BLaER1 treated with 17β-estradiol and CSF1 and Interleukin-3, amounts not matched to agents 10 nM and 100 nM (cell line): ENCODE measurements around the gene SLIT3.

Experiments used
- H3K27ac ChIP-seq, 11 experiments: shearing (Covaris generic); formaldehyde crosslinking; 2 replicates each; pipeline ENCODE4 v1.8.1; 2022
- H3K27me3 ChIP-seq, 11 experiments: shearing (Covaris generic); formaldehyde crosslinking; 2 replicates each; pipeline ENCODE4 v1.8.1; 2022
- H3K36me3 ChIP-seq, 11 experiments: shearing (Covaris generic); formaldehyde crosslinking; 2 replicates each; pipeline ENCODE4 v1.8.1; 2022
- H3K4me1 ChIP-seq, 10 experiments: shearing (Covaris generic); formaldehyde crosslinking; 2 replicates each; pipeline ENCODE4 v1.8.1; 2022
- H3K4me2 ChIP-seq, 11 experiments: shearing (Covaris generic); formaldehyde crosslinking; 2 replicates each; pipeline ENCODE4 v1.8.1; 2022
- H3K4me3 ChIP-seq, 10 experiments: shearing (Covaris generic); formaldehyde crosslinking; 2 replicates each; pipeline ENCODE4 v1.8.1; 2022
- H3K9ac ChIP-seq, 11 experiments: shearing (Covaris generic); formaldehyde crosslinking; 2 replicates each; pipeline ENCODE4 v1.8.1; 2022
- H3K9me3 ChIP-seq, 11 experiments: shearing (Covaris generic); formaldehyde crosslinking; replicated peaks in 1 of 11; 2 replicates each; pipeline ENCODE4 v1.8.1; 2022
- H4K20me1 ChIP-seq, 11 experiments: shearing (Covaris generic); formaldehyde crosslinking; 2 replicates each; pipeline ENCODE4 v1.8.1; 2022
- Cebpa-rat ChIP-seq, 11 experiments: shearing (Covaris generic); IDR thresholded peaks; 2 replicates each; pipeline ENCODE4 v1.8.1; 2022

SLIT3 gene

GRCh38 chr5:168882283-168882682 lies 418.7 kb downstream of the SLIT3 start:
- no peaks in the 10 kb centered on the region for H3K36me3 ChIP-seq
- no peak for TF ChIP-seq Cebpa-rat (IDR thresholded peaks at IDR 0.05)
- H3K4me1 ChIP-seq = peaks cover 52 to 69% (median 65%) of the 10 kb centered on the region in 10 experiments
- H3K4me2 ChIP-seq = peak overlapping the region in 8 of 11 experiments; percentile 36 to 92 (median 72); a peak in 15 of 22 replicates
- H3K27me3 ChIP-seq = 0 out of 22 replicates have a peak, but pooled peaks cover 0 to 3% (median 0%) of the 10 kb centered on the region in 11 experiments
- H3K9ac ChIP-seq = no peak overlapping the region
- no peak overlapping the region for H3K27ac ChIP-seq
- 0 out of 22 replicates have a peak, but pooled peaks cover 0 to 6% (median 0%) of the 10 kb centered on the region in 11 experiments for H4K20me1 ChIP-seq
- H3K4me3 ChIP-seq = no peak overlapping the region
- H3K9me3 ChIP-seq = no peaks in the 10 kb centered on the region

- H3K4me2 ChIP-seq = peak overlapping the region in 8 of 11 experiments; percentile 60 to 92 (median 73); a peak in 17 of 22 replicates
- H3K4me3 ChIP-seq = no peak overlapping the region
- H3K27ac ChIP-seq = no peak overlapping the region
- no peaks in the 10 kb centered on the region for H3K36me3 ChIP-seq
- H4K20me1 ChIP-seq = 0 out of 22 replicates have a peak, but pooled peaks cover 0 to 6% (median 0%) of the 10 kb centered on the region in 11 experiments
- H3K4me1 ChIP-seq = peaks cover 47 to 71% (median 65%) of the 10 kb centered on the region in 10 experiments
- 0 out of 22 replicates have a peak, but pooled peaks cover 0 to 5% (median 0%) of the 10 kb centered on the region in 11 experiments for H3K27me3 ChIP-seq
- H3K9ac ChIP-seq = no peak overlapping the region; a peak in 1 of 22 replicates
- H3K9me3 ChIP-seq = no peaks in the 10 kb centered on the region
- TF ChIP-seq Cebpa-rat (IDR thresholded peaks at IDR 0.05) = no peak
Observed at GRCh38 chr5:168881427-168882149, 419.4 kb downstream of the SLIT3 start.

GRCh38 chr5:168879929-168880328 lies 421.0 kb downstream of the SLIT3 start:
- no peak for TF ChIP-seq Cebpa-rat (IDR thresholded peaks at IDR 0.05)
- Histone ChIP-seq H3K27me3 (0 out of 22 replicates have a peak, but pooled peaks cover 0 to 5% (median 0%) of the 10 kb centered on the region in 11 experiments), H3K4me3 (peak overlapping the region in 2 of 10 experiments; percentile 13 to 17; a peak in 3 of 20 replicates), H3K4me1 (peaks cover 38 to 71% (median 62%) of the 10 kb centered on the region in 10 experiments), H3K36me3 (no peaks in the 10 kb centered on the region), H3K9ac (peak overlapping the region in 9 of 11 experiments; percentile 5 to 56 (median 31); a peak in 11 of 22 replicates), H3K27ac (peak overlapping the region in 10 of 11 experiments; percentile 8 to 74 (median 56); a peak in 18 of 22 replicates), H3K4me2 (peak overlapping the region; percentile 60 to 92 (median 73)), H4K20me1 (0 out of 22 replicates have a peak, but pooled peaks cover 0 to 6% (median 0%) of the 10 kb centered on the region in 11 experiments), H3K9me3 (no peaks in the 10 kb centered on the region)

GRCh38 chr5:168879331-168879730 lies 421.6 kb downstream of the SLIT3 start:
- Histone ChIP-seq H3K4me2 (peak overlapping the region; percentile 60 to 92 (median 73)), H3K4me1 (peaks cover 36 to 70% (median 61%) of the 10 kb centered on the region in 10 experiments), H3K4me3 (no peak overlapping the region; a peak in 1 of 20 replicates), H3K9me3 (no peaks in the 10 kb centered on the region), H3K36me3 (no peaks in the 10 kb centered on the region), H3K27me3 (0 out of 22 replicates have a peak, but pooled peaks cover 0 to 5% (median 0%) of the 10 kb centered on the region in 11 experiments), H3K27ac (peak overlapping the region in 9 of 11 experiments; percentile 8 to 74 (median 59); a peak in 17 of 22 replicates), H4K20me1 (0 out of 22 replicates have a peak, but pooled peaks cover 0 to 6% (median 0%) of the 10 kb centered on the region in 11 experiments), H3K9ac (peak overlapping the region in 6 of 11 experiments; percentile 1 to 56 (median 22); a peak in 4 of 22 replicates)
- TF ChIP-seq Cebpa-rat (IDR thresholded peaks at IDR 0.05) = no peak

GRCh38 chr5:168878135-168878745 lies 422.7 kb downstream of the SLIT3 start:
- Histone ChIP-seq H3K4me2 (peak overlapping the region; percentile 25 to 92 (median 73); a peak in 21 of 22 replicates), H3K27me3 (0 out of 22 replicates have a peak, but pooled peaks cover 0 to 5% (median 0%) of the 10 kb centered on the region in 11 experiments)

GRCh38 chr5:168877132-168877892 lies 423.6 kb downstream of the SLIT3 start:
- TF ChIP-seq Cebpa-rat (IDR thresholded peaks at IDR 0.05) = no peak
- peak overlapping the region in 2 of 11 experiments; percentile 1 to 12; a peak in 1 of 22 replicates for H3K9ac ChIP-seq
- 0 out of 22 replicates have a peak overlapping the region, but pooled peaks of 1 of the 11 experiments have one; percentile 7 for H3K27ac ChIP-seq
- H4K20me1 ChIP-seq = 0 out of 22 replicates have a peak, but pooled peaks cover 0 to 6% (median 0%) of the 10 kb centered on the region in 11 experiments
- H3K9me3 ChIP-seq = no peaks in the 10 kb centered on the region
- 0 out of 22 replicates have a peak, but pooled peaks cover 0 to 5% (median 0%) of the 10 kb centered on the region in 11 experiments for H3K27me3 ChIP-seq
- no peaks in the 10 kb centered on the region for H3K36me3 ChIP-seq
- peak overlapping the region in 10 of 11 experiments; percentile 60 to 92 (median 73); a peak in 21 of 22 replicates for H3K4me2 ChIP-seq
- H3K4me3 ChIP-seq = no peak overlapping the region
- H3K4me1 ChIP-seq = peaks cover 36 to 66% (median 57%) of the 10 kb centered on the region in 10 experiments

More at GRCh38 chr5:168878135-168878745, 422.7 kb downstream of the SLIT3 start:
- H3K27ac ChIP-seq = 0 out of 22 replicates have a peak overlapping the region, but pooled peaks of 1 of the 11 experiments have one; percentile 7
- H3K9me3 ChIP-seq = no peaks in the 10 kb centered on the region
- no peaks in the 10 kb centered on the region for H3K36me3 ChIP-seq
- peaks cover 36 to 70% (median 61%) of the 10 kb centered on the region in 10 experiments for H3K4me1 ChIP-seq
- 0 out of 22 replicates have a peak, but pooled peaks cover 0 to 6% (median 0%) of the 10 kb centered on the region in 11 experiments for H4K20me1 ChIP-seq
- no peak overlapping the region for H3K4me3 ChIP-seq
- 0 out of 22 replicates have a peak overlapping the region, but pooled peaks of 1 of the 11 experiments have one; percentile 1 for H3K9ac ChIP-seq
- no peak for TF ChIP-seq Cebpa-rat (IDR thresholded peaks at IDR 0.05)

GRCh38 chr5:168876419-168876818 lies 424.5 kb downstream of the SLIT3 start:
- Histone ChIP-seq H3K4me3 (no peak overlapping the region), H3K4me2 (no peak overlapping the region), H3K36me3 (no peaks in the 10 kb centered on the region), H4K20me1 (0 out of 22 replicates have a peak, but pooled peaks cover 0 to 6% (median 0%) of the 10 kb centered on the region in 11 experiments), H3K27me3 (0 out of 22 replicates have a peak, but pooled peaks cover 0 to 5% (median 0%) of the 10 kb centered on the region in 11 experiments), H3K9ac (no peak overlapping the region), H3K9me3 (no peaks in the 10 kb centered on the region), H3K4me1 (peaks cover 36 to 57% (median 49%) of the 10 kb centered on the region in 10 experiments), H3K27ac (no peak overlapping the region)
- TF ChIP-seq Cebpa-rat (IDR thresholded peaks at IDR 0.05) = no peak
